Inflammatory macrophage treated with lipopolysaccharide for 4 hours (primary cell): ENCODE results near the gene HMCES.
A peak's percentile ranks its signal among the peaks of the same experiment; 100 is the strongest.

Experiments used
- DNase-seq: peaks from one replicate; pipeline ENCODE4 v3.0.0-alpha.2; 2020

HMCES gene, protein sequence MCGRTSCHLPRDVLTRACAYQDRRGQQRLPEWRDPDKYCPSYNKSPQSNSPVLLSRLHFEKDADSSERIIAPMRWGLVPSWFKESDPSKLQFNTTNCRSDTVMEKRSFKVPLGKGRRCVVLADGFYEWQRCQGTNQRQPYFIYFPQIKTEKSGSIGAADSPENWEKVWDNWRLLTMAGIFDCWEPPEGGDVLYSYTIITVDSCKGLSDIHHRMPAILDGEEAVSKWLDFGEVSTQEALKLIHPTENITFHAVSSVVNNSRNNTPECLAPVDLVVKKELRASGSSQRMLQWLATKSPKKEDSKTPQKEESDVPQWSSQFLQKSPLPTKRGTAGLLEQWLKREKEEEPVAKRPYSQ

GRCh38 chr3:129278439-129278965, at the start of gene HMCES:
TSS of gene HMCES (plus strand) at chr3:129278870. CDS start at chr3:129279733, 863 bp downstream.
- peak; percentile 87 for DNase-seq

GRCh38 chr3:129228891-129229585, 49.6 kb upstream of the HMCES start:
- peak; percentile 38 for DNase-seq

DNA sequence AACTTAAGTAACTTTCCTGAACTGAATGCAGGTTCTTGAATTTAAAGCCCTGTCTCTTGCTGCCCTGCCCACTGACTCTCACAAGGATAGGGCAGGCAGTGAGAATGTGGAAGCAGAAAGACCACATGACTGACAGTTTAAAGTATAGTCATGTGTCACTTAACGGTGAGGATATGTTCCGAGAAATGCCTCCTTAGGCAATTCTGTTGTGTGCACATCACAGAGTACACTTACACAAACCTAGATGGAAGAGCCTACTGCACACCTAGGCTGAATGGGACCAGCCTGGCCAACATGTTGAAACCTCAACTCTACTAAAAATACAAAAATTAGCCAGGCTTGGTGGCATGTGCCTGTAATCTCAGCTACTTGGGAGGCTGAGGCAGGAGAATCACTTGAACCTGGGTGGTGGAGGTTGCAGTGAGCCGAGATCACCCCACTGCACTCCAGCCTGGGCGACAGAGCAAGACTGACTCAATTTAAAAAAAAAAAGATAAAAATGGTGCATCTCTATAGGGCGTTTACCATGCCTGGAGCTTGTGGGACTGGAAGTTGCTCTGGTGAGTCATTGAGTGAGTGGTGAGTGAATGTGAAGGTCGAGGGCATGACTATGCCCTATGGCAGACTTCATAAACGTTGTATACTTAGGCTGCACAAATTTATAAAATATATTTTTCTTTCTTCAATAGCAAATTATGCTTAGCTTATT, 48.2 kb upstream of the HMCES start:
- peak; percentile 97 for DNase-seq

DNA sequence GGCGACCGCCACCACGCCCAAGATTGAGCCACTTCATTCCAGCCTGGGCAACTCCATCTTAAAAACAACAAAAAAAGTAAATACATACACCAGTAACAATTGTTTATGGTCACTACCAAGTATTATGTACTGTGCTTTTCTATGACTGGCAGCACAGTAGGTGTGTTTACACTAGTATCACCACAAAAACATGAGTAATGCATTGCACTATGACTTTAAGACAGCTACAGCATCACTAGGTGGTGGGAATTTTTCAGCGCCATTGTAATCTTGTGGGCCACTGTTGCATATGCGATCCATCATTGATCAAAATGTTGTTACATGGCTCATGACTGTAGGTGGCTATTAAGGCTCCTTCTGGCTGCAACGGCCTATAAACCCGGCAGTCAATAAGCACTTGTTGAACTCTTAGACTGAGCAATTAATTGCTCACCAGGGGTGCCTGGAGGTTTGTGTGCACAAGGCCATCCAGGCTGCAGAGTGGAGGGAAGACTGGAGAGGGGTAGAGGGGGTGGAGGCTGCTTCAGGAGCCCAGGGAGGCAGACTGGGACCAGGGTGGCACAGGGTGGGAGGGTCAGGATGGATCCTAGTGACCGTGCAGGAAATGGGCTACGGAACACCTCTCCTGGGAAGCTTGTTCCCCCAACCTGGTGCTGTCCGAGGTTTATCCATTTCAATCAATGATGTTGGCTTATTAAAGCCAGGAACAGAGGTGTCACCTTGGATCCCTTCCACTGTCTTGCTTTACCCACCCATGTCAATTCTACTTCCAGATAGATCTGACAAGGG, 47.1 kb upstream of the HMCES start:
- DNase-seq = peak; percentile 54

- peak; percentile 97 for DNase-seq
These were observed 45.1 kb upstream of the HMCES start for GRCh38 chr3:129233538-129233937.

- DNase-seq = no peak
These were observed 44.2 kb upstream of the HMCES start for GRCh38 chr3:129234441-129234840.

- DNase-seq = peak; percentile 54
These were observed 43.2 kb upstream of the HMCES start for GRCh38 chr3:129235344-129235917.

- DNase-seq = peak; percentile 97
These were observed 39.5 kb upstream of the HMCES start for GRCh38 chr3:129238945-129239705.

GRCh38 chr3:129239991-129240390, 38.7 kb upstream of the HMCES start:
- peak; percentile 73 for DNase-seq

DNA sequence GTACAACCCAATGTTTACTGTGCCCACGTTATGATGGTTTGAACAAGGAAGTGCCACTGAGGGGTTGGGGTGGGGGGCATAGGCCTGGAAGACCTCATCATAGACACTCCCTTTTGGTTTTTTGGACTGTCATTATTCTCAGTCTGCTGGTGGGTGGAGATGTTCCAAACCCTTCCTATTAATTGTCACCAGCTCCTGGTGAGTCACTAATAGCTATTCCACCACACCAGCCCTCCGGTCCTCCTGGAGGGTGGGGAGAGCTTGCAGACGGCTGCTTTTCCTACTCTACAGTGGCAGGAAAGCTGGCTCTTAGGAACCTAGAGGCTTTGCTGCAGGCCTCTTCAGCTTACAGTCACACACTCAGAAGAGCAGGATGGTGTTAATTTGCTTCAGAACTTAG, 38.2 kb upstream of the HMCES start:
- DNase-seq = peak; percentile 80

GRCh38 chr3:129245141-129245540, 33.5 kb upstream of the HMCES start:
- no peak for DNase-seq

GRCh38 chr3:129245641-129246306, 32.9 kb upstream of the HMCES start:
- DNase-seq = peak; percentile 93

- no peak for DNase-seq
These were observed 32.0 kb upstream of the HMCES start for GRCh38 chr3:129246636-129247035.

GRCh38 chr3:129248286-129248979, 30.2 kb upstream of the HMCES start:
- no peak for DNase-seq

GRCh38 chr3:129249284-129250065, 29.2 kb upstream of the HMCES start, which contains the start of gene COPG1:
TSS of gene COPG1 (plus strand) at chr3:129249606. CDS start at chr3:129249710, 104 bp downstream.
- DNase-seq = peak; percentile 93

DNA sequence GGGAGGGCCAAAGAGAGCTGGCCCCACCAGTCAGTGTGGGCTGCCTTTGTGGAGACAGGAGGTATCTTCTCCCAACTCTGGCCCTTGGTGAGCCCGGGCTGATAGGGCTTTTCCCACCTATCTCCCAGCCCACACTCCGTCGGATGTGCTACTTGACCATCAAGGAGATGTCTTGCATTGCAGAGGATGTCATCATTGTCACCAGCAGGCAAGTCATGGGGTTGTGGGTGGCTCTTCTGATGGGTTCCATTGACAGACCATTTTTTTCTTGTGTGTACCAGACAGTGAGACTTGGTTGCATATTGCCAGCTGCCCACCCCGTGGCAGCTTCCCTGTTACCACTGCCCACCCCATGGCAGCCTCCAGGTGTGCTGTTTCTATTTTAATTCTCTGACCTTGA, 25.9 kb upstream of the HMCES start:
- peak; percentile 66 for DNase-seq

- DNase-seq = no peak
These were observed 24.0 kb upstream of the HMCES start for GRCh38 chr3:129254536-129255230.

GRCh38 chr3:129256270-129256669, 22.4 kb upstream of the HMCES start:
- DNase-seq = no peak

GRCh38 chr3:129257609-129258008, 21.1 kb upstream of the HMCES start:
- no peak for DNase-seq
